Activated gamma-delta T cell (primary cell): ENCODE measurements around the gene TEX19.
"Not testable (repeated sequence)": the region's sequence is repeated elsewhere in the genome, so short reads cannot be mapped to it uniquely, and the experiment has no call there.

Experiments
- DNase-seq: peaks from one replicate; lab custom pipeline; 2025; lab: John Stamatoyannopoulos, UW

TEX19 gene

DNA sequence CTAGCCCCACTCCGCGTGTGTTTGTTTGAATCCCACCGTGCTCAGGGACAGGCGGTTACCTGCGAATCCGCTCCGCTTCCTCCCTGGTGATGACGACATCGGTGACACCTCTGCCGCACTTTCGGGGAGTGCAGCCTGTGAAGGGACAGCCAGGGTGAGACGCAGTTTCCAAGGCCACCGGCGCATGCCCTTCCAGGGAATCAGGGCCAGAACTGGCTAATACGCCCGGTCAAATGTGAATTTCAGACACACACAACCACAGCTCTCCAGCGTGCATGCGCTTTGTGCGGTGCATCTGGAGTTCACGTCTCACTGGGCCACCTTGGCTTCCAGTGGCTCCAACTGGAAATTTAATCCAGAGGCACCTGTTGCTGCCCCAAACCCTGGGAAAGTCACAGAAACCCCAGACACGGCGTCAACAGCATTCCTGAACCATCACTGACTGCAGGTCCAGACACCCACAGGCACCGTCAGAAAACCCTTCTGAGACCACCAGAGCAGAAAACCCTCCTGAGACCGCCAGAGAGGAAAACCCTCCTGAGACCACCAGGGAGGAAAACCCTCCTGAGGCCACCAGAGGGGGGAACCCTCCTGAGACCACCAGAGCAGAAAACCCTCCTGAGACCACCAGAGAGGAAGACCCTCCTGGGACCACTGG is 52.5 kb downstream of the TEX19 start:
- DNase-seq: no peak

GRCh38 chr17:82412081-82412480 is 53.0 kb downstream of the TEX19 start:
- DNase-seq: not testable (repeated sequence)

GRCh38 chr17:82412535-82413520 is 53.8 kb downstream of the TEX19 start:
- DNase-seq: no peak
